Measurements from ENCODE around the gene ALX1.
"Not testable (repeated sequence)": the region's sequence is repeated elsewhere in the genome, so short reads cannot be mapped to it uniquely, and the experiment has no call there.

ALX1 gene

DNA sequence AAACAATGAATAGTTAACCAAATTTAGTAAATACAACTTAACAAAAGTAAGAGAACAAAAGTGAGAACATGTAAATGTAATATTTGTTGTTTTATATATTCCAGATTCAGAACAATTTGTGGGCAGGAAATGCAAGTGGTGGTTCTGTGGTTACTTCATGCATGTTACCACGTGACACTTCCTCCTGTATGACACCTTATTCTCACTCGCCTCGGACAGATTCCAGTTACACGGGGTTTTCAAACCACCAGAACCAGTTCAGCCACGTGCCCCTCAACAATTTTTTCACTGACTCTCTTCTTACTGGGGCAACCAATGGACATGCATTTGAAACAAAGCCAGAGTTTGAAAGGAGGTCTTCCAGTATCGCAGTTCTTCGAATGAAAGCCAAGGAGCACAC is 21.0 kb downstream of the ALX1 start:
- DNase-seq (ENCODE audit: low read depth), result no peak

DNA sequence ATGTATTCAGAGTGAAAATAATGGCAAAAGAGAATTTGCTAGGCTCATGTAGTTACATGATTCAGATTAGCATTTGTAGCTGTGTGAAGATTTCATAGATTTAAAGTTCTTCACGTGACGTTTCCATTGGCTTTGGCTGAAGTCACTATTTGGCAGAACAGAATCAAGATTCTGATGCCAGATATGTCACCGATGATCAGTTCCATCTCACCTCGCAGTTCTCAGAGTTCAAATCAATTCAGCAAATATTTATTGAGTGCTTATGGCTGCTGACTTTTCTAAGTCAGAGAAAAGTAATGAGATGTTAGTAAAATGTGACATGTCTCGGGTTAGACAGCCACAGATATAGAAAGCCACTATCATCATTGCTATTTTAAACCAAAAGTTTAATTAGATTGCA is 28.4 kb downstream of the ALX1 start:
- no peak for DNase-seq (ENCODE audit: low read depth)

DNA sequence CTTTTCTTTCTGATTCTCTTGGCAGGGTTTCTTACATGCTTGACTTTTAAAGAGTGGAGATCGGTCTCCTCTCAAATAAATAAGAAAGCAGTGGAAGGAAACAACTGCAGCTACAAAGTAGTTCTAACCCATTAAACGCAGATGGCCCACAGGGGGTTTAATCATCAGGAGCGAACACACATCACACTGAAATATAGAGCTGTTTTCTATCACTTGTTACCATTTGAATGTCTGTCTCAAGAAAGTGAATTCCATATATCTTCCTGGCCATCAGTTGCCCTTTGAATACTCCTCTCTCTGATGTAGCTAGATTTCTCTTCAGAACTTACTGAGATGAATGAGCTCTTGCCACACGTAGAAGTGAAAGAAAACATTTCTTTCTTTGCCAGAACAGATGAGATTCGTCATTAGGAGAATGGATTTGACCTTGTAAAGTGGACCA is 29.1 kb downstream of the ALX1 start:
- no peak for DNase-seq (ENCODE audit: low read depth)

DNA sequence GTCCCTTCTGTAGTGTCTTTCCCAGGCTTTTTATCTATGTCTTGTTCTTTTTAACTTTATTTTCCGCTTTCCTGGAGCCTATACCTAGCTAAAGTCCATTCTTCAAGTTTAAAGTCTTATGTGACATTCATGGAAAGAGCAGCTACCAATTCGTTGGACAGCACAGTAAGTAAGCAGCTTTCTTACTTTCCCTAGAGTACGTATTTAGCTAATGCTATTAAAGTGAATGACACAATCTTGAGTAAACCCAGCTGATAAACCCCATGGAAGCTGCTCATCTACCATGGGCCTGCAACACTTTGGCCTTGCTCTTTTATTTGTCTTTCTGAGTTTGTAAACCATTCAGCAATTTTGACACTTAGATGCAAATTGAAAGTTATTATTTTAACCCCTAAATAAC is 30.0 kb downstream of the ALX1 start:
- DNase-seq (ENCODE audit: low read depth), result no peak

DNA sequence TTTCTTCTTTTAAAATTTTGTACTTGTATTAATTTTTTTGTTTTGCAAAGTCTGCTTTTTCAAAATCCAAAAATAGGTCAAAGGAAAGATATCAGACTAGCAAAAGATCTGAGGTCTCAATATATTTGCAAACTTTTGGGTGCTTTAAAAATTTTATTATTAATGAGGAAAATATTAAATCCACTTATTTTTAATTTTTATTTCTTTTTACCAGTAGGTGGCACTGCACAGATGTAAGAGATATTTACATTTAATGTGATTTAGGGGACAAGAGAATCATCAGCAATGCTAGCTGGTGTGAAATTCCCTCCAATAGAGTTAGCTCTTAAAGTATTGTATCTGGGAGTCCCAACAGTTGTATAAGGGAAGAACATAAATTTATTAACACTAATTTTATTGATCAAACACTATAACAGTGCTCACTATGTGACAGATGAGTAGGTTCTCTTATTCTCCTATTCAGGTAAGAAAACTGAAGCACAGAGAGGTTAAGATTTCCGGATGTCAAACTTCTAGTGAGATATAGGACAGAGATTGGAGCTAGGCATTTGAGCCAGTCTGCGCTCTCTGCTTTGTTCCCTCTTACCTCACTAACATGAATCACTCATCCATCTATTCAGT is 30.5 kb downstream of the ALX1 start:
- DNase-seq (ENCODE audit: low read depth), result no peak

DNA sequence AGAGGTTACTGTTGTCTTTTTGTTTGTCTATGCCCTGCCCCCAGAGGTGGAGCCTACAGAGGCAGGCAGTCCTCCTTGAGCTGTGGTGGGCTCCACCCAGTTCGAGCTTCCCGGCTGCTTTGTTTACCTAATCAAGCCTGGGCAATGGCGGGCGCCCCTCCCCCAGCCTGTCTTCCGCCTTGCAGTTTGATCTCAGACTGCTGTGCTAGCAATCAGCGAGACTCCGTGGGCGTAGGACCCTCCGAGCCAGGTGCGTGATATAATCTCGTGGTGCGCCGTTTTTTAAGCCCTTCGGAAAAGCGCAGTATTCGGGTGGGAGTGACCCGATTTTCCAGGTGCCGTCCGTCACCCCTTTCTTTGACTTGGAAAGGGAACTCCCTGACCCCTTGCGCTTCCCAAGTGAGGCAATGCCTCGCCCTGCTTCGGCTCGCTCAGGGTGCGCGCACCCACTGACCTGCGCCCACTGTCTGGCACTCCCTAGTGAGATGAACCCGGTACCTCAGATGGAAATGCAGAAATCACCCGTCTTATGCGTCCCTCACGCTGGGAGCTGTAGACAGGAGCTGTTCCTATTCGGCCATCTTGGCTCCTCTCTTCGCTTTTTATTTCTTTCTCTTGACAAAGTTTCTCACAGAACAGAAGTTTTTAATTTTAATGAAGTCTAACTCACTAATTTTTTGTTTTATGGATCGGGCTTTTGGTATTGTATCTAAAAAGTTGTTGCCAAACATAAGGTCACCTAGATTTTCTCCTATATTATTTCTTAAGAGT is 38.0 kb downstream of the ALX1 start:
- not testable (repeated sequence) for DNase-seq (ENCODE audit: low read depth)

DNA sequence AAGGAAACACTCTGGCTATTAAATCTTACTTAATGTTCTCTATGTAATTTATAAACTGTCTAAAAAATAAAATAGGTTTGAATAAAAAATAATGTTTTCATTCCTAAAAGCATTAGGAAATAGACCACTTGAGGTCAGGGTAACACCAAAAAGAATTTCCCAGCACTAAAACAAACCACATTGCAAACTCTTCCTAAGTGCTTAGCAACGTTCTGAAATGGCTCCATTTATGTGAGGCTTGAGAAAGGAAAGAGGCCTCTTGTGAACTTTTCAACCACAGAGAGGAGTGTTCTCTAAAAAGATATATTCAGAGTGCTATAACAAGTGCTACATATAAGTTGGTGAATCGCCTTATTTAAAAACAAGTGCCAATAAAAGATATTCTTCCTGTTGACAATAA is 42.7 kb downstream of the ALX1 start:
- DNase-seq (ENCODE audit: low read depth), result no peak

DNA sequence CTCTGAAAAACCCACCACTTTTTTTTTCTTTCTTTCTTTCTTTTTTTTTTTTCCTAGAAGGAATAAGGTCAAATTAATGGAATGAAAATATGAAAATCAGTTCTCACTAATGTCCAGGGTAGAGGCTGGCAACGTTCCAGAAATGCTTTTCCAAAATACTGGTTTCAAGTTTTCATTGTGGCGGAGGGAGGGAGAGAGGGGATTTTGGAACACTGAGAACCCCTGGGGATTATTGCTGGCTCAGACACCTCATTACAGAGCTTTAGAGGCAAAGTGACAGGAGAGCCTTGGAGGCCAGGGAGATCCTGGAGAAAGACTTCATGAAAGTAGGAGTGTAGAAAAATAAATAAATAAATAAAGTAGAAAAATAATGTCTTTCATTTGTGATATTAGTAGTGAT is 45.4 kb downstream of the ALX1 start:
- DNase-seq (ENCODE audit: low read depth), result no peak

DNA sequence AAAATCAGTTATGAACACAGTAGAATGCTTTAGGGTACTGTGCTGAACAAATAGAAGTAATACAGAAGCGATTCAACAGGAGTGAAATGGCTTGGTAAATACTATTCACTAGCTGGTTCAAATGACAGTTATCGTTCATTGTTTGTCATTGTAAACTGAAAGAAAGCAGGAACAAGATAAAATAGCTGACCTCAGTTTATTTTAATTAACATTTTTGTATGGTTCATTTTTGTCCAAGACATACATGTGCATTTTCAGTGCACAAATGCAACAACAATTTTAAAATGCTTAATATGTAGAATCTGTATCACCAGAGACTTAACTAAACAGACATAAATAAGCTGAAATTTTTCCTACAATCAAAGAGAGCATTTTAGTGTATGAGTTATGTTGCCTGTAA is 49.9 kb downstream of the ALX1 start:
- DNase-seq (ENCODE audit: low read depth), result no peak

DNA sequence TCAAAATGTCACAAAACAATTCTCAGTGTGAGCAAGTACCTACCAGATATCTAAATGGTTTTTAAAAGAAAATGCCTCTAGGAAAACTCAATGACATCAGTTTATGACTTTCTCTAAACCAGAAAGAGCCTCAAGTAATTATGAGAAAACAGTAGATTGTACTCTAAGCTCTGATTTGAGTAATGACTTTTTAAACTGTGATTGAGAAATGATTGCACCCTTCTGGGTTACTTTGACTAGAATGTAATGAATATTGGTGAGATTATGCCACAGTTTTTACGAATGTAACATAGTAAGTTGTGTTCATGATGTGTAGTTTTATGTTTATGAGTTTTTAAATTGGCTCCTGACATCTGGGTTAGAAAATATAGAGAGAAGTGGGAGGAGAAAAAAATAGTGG is 68.8 kb downstream of the ALX1 start:
- DNase-seq (ENCODE audit: low read depth), result no peak

DNA sequence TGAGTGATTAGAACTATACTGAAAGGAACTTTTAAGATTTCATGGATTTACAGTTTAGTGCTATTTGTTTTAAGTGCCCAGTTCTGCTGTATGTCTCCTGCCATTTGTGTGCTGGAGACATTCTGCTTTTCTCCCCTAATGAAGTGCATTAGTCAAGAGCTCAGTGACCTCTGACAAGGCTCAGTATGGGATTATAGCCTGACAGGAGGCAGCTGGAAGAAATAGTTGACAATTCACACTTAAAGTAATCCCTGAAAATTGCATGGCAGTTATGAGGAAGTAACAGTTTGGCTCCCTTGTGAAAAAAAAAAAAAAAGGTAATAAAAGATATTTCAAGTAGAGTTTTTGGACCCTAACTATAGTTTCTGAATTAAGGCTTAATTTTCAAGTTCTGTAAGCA is 70.3 kb downstream of the ALX1 start:
- no peak for DNase-seq (ENCODE audit: low read depth)

All from CMK (cell line).